ENCODE measurements around the gene SBF2.

DNA sequence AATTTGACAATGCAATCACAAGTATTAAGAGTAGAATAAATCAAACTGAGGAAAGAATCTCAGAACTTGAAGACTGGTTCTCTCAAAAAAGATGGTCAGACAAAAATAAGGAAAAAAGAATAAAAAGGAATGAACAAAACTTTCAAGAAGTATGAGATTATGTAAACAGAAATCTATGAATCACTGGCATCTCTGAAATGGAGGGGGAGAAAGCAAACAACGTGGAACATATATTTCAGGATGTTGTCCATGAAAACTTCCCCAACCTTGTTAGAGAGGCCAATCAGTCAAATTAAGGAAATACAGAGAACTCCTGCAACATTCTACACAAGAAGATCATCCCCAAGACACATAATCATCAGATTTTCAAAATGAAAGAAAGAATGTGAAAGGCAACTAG is 235.7 kb downstream of the SBF2 start:
- TF ChIP-seq, protein P1, sequence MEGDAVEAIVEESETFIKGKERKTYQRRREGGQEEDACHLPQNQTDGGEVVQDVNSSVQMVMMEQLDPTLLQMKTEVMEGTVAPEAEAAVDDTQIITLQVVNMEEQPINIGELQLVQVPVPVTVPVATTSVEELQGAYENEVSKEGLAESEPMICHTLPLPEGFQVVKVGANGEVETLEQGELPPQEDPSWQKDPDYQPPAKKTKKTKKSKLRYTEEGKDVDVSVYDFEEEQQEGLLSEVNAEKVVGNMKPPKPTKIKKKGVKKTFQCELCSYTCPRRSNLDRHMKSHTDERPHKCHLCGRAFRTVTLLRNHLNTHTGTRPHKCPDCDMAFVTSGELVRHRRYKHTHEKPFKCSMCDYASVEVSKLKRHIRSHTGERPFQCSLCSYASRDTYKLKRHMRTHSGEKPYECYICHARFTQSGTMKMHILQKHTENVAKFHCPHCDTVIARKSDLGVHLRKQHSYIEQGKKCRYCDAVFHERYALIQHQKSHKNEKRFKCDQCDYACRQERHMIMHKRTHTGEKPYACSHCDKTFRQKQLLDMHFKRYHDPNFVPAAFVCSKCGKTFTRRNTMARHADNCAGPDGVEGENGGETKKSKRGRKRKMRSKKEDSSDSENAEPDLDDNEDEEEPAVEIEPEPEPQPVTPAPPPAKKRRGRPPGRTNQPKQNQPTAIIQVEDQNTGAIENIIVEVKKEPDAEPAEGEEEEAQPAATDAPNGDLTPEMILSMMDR (IDR thresholded peaks at IDR 0.05; ENCODE audit: extremely low read depth in 1 of 2, insufficient read depth in 1 of 2, low read depth in 1 of 2, low read length in 2 of 2) = no peak
- TF ChIP-seq POLR2A (IDR thresholded peaks at IDR 0.05; ENCODE audit: low read depth, low read length) (no peak), POLR2AphosphoS5 (IDR thresholded peaks at IDR 0.05; ENCODE audit: insufficient read depth, low read depth, low read length) (no peak), EZH2 (IDR thresholded peaks at IDR 0.05; ENCODE audit: borderline replicate concordance, low read depth, low read length, severe bottlenecking) (no peak), FOS (IDR thresholded peaks at IDR 0.05; ENCODE audit: borderline replicate concordance, insufficient read depth, low read length) (no peak), MYC (IDR thresholded peaks at IDR 0.05; ENCODE audit: low read depth, low read length) (no peak), JUN (IDR thresholded peaks at IDR 0.05; ENCODE audit: borderline replicate concordance, insufficient read depth, insufficient read length, low read depth) (no peak)
- TF ChIP-seq, protein P2, sequence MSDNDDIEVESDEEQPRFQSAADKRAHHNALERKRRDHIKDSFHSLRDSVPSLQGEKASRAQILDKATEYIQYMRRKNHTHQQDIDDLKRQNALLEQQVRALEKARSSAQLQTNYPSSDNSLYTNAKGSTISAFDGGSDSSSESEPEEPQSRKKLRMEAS (IDR thresholded peaks at IDR 0.05; ENCODE audit: insufficient read depth, insufficient read length) = no peak
